Mucosa of descending colon (tissue), 3 donors: ENCODE data around the gene PFKFB2. TPM values are rescaled to one million over a fixed set of nuclear protein-coding genes. Genes with fewer than 3 reads are reported as not detected.
A peak's percentile ranks its signal among the peaks of the same experiment; 100 is the strongest.

ENCODE experiments used
- ATAC-seq: fragments of 200-7000 bp; cut with Tn5 transposase; one replicate; pipeline ENCODE4 v1.9.1; 2020; ENCODE audit warnings: mild to moderate bottlenecking, moderate library complexity
- DNase-seq, 3 donors: peaks; one replicate each; pipeline ENCODE4 v3.0.0-alpha.2; 2020
- H3K36me3 ChIP-seq: fragments of 200-600 bp; one replicate; pipeline ENCODE4 v1.8.0; 2021; ENCODE audit warnings: low read depth, mild to moderate bottlenecking
- H3K4me1 ChIP-seq: fragments of 200-600 bp; one replicate; pipeline ENCODE4 v1.8.0; 2021; ENCODE audit warnings: low read depth, mild to moderate bottlenecking
- H3K4me3 ChIP-seq: fragments of 200-600 bp; one replicate; pipeline ENCODE4 v1.8.0; 2021; ENCODE audit warnings: mild to moderate bottlenecking
- H3K9me3 ChIP-seq: fragments of 200-600 bp; one replicate; pipeline ENCODE4 v1.8.0; 2021; ENCODE audit warnings: mild to moderate bottlenecking
- intact Hi-C, 2 donors: fragments of 100-400 bp; cut with DNase I in 1 of 2; cut with micrococcal nuclease in 1 of 2; formaldehyde crosslinking; loops; one replicate each; pipeline versions ENCODE4 v1.11.0 to v1.11.1; 2022; cut with DNase I, micrococcal nuclease
- total RNA-seq, 3 donors: library from RNA; stranded (reverse); fragmentation: NEBNext Ultra II Directional in 2 of 3; extraction: Animal tissue kit (Norgen Biotek cat#: 25700) in 2 of 3; gene quantifications; one replicate each; pipeline versions ENCODE4 v1.2.1 to v1.2.4, GENCODE V29; 2021 to 2023
- TF ChIP-seq, protein P1 (sequence below): fragments of 200-600 bp; IDR thresholded peaks from one replicate; pipeline ENCODE4 v1.8.0; 2022; ENCODE audit warnings: antibody characterized with exemption, mild to moderate bottlenecking
- donor health status: DM: no; HTN: no; CAD: no; lungs with moderate emphysema.
- donor health status: DM: no; HTN: no; CAD: no.
- donor health status: DM: no; HTN: yes; CAD: no.

Gene PFKFB2
- total RNA-seq, 3 donors from 2014 or later = 45.1 to 118 (median 90.2) TPM

DNA sequence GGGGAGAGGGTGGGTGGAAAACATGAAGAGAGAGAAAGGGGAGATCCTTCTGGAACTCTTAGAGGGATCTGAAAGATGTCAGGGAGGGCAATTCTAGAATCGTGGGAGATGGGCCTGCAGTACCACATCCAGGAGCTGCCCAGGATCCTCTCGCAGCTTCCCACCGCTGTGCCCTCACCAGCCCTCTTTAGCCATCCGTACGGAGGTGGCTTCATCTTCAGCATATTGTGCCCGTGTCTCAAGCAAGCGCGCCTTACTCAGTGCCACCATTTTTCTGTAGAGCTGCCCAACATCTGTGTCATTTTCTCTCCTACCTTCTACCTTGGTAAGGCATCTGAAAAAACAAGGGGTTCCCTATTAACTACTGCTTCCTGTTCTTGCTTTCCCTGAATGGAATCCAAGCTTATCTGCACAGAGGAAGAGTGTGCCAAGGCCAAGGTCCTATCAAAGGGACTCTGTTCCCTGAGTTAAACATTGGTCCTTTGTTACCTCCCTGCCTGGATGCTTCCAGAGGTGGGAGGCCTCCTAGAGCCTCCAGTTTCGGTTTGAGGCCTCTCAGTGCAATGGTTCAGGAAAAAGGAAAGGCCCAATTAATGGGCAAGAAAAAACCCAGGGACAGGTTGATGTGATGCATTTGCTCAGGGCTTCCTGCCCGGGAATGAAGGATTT is 43.8 kb upstream of the PFKFB2 start:
- ATAC-seq (peak; percentile 71), DNase-seq (no peak)
- H3K36me3 ChIP-seq = no peaks in the 10 kb centered on the region
- H3K9me3 ChIP-seq = no peaks in the 10 kb centered on the region
- intact Hi-C loops = no loop called here
- peaks cover 16% of the 10 kb centered on the region for H3K4me1 ChIP-seq
- H3K4me3 ChIP-seq = no peak overlapping the region
- TF ChIP-seq, protein P1, sequence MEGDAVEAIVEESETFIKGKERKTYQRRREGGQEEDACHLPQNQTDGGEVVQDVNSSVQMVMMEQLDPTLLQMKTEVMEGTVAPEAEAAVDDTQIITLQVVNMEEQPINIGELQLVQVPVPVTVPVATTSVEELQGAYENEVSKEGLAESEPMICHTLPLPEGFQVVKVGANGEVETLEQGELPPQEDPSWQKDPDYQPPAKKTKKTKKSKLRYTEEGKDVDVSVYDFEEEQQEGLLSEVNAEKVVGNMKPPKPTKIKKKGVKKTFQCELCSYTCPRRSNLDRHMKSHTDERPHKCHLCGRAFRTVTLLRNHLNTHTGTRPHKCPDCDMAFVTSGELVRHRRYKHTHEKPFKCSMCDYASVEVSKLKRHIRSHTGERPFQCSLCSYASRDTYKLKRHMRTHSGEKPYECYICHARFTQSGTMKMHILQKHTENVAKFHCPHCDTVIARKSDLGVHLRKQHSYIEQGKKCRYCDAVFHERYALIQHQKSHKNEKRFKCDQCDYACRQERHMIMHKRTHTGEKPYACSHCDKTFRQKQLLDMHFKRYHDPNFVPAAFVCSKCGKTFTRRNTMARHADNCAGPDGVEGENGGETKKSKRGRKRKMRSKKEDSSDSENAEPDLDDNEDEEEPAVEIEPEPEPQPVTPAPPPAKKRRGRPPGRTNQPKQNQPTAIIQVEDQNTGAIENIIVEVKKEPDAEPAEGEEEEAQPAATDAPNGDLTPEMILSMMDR = no peak

DNA sequence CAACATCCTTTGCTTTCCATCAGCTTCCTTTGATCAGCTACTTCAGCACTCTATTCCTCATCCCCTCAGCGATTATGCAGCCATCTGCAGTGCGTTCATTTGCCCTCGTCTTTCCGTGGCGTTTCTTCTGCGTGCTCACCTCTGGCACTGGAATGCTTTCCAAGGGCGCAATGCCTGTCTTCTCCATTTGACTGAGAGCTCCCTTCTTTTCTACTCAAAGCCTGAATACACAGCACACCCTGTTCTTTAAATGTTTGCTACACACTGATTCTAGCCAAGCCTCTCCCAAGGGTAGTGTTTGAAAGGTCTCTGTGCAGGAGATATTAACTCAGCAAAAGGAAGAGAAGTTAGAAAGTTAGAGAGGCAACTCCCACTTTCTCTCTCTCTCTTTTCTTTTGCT is 43.1 kb upstream of the PFKFB2 start:
- ATAC-seq (peak; percentile 62), DNase-seq (no peak)
- no peak overlapping the region for H3K4me3 ChIP-seq
- no peaks in the 10 kb centered on the region for H3K36me3 ChIP-seq
- H3K9me3 ChIP-seq = no peaks in the 10 kb centered on the region
- intact Hi-C loops = no loop called here
- TF ChIP-seq, protein P1 = no peak
- peaks cover 16% of the 10 kb centered on the region for H3K4me1 ChIP-seq

DNA sequence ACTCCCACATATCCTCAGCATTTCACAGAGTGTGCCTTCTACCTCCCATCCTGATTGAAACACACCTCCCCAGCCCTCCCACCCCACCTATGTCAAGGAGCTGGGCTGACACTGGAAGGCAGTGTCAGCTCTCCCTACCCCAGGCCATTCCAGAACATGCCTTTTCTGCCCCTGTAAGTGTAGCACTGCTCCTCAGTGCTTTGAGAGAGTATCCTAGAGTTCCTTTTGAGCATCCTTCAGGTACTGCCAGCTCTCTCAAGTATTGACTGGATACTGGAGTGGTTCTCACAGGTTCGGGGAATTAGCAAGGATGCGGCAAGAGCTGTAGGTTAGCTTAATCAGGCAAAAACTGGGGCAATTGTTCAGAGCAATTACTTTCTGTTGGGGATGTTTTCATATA is 42.3 kb upstream of the PFKFB2 start:
- H3K4me1 ChIP-seq = peaks cover 16% of the 10 kb centered on the region

DNA sequence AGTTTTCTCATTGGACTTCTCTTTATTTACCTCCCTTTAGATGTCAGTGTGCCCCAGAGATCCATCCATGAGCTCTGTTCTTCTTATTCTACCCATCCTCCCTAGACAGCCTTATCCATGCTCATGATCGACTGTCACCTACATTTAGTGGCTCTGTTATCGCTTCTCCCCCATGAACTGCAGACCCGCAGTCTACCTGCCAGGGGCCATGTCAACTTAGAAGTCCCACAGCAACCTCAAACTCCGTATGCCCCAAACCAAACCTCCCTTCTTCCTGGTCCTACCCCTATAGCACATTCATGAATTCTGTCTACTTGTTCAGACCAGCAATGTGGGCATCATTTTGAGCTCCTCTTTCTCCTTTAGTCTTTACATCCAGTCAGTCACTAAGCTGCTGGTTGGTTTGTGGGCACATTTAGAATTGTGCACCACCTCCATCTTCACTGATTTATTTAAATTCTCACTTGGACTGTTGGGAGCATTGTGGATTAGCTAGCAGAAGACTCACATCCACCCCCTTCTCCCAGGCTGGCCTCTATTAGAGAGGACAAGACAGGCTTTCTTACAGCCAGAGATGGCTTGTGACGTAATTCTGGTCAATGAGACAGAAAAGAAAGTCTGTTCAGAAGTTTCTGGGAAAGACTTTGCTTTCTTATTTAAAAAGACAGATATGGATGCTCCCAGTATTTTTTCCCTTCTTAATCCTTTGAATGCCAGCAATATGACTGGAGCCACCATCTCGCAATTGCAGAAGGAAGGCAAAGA is 39.6 kb upstream of the PFKFB2 start:
- ATAC-seq (no peak), DNase-seq (no peak)
- H3K4me3 ChIP-seq = no peak overlapping the region
- intact Hi-C loops = no loop called here
- no peaks in the 10 kb centered on the region for H3K9me3 ChIP-seq
- TF ChIP-seq, protein P1 = no peak
- H3K4me1 ChIP-seq = peaks cover 16% of the 10 kb centered on the region
- H3K36me3 ChIP-seq = no peaks in the 10 kb centered on the region

More for the DNA sequence above, 42.3 kb upstream of the PFKFB2 start:
- ATAC-seq (no peak), DNase-seq (no peak)
- no peaks in the 10 kb centered on the region for H3K9me3 ChIP-seq
- H3K36me3 ChIP-seq = no peaks in the 10 kb centered on the region
- TF ChIP-seq, protein P1 = no peak
- no peak overlapping the region for H3K4me3 ChIP-seq
- intact Hi-C loops = no loop called here

DNA sequence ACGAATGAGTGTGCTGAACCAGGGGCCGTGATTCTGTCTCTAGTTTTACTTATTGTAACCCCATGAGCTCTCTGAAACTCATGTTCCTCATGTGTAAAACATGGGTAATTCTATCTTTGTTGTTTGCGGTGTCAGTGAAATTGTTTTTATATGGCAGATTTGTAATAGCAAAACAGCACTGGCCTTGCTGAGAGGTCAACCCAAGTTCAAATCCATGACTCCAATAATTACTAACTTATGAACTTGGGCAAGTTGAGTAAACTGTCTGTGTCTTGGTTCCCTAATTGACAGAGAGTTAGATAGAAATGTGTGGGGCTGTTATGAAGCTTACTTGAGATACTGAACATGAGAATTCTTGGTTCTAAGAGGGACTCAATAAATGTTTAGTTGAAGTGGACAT is 38.3 kb upstream of the PFKFB2 start:
- TF ChIP-seq, protein P1 = no peak
- no peak for ATAC-seq
- intact Hi-C loops = no loop called here
- DNase-seq = no peak
- H3K4me1 ChIP-seq = peaks cover 9% of the 10 kb centered on the region
- H3K9me3 ChIP-seq = no peaks in the 10 kb centered on the region
- H3K4me3 ChIP-seq = no peak overlapping the region
- H3K36me3 ChIP-seq = no peaks in the 10 kb centered on the region
